ENCODE results near the gene MYEOV.

DNA sequence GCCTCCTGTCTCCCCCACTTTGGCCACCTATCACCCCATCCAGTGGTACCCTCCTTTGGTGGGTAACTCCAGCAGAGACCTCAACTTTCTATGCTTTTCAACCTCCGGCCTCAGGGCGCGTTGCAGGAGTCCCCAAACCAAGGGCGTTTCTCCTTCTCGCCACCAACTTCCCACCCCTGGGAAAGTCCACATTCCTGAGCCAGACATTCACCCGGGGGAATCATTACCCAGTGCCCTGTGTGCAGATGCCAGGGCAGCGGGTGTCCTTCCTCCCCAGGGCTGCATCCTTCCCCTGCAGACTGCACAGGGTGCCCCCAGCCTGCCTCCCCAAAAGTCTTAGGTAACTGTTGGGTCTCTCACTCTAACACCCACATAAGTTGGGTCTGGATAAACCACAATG, 26.4 kb downstream of the MYEOV start:
- TF ChIP-seq EZH2 (IDR thresholded peaks at IDR 0.05; ENCODE audit: low read length) = no peak
- TF ChIP-seq, protein P1, sequence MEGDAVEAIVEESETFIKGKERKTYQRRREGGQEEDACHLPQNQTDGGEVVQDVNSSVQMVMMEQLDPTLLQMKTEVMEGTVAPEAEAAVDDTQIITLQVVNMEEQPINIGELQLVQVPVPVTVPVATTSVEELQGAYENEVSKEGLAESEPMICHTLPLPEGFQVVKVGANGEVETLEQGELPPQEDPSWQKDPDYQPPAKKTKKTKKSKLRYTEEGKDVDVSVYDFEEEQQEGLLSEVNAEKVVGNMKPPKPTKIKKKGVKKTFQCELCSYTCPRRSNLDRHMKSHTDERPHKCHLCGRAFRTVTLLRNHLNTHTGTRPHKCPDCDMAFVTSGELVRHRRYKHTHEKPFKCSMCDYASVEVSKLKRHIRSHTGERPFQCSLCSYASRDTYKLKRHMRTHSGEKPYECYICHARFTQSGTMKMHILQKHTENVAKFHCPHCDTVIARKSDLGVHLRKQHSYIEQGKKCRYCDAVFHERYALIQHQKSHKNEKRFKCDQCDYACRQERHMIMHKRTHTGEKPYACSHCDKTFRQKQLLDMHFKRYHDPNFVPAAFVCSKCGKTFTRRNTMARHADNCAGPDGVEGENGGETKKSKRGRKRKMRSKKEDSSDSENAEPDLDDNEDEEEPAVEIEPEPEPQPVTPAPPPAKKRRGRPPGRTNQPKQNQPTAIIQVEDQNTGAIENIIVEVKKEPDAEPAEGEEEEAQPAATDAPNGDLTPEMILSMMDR (optimal IDR thresholded peaks at IDR 0.05 in 1 of 3, IDR thresholded peaks at IDR 0.05 in 1 of 3, conservative IDR thresholded peaks at IDR 0.05 in 1 of 3; ENCODE audit: extremely low read depth in 1 of 3, insufficient read depth in 2 of 3, low read length in 3 of 3) = no peak

Measured in keratinocyte (primary cell).